Nephron (organoid): ENCODE results near the gene CSH2.

Experiments used
- H3K27ac Mint-ChIP-seq, 3 experiments: 2 replicates each; pipeline ENCODE4 v1.8.0; 2020; ENCODE audit warnings: mixed read lengths in 3 of 3, mild to moderate bottlenecking in 2 of 3, moderate library complexity in 1 of 3
- H3K27me3 Mint-ChIP-seq: 2 replicates; pipeline ENCODE4 v1.8.0; 2021; ENCODE audit warnings: low read depth, mild to moderate bottlenecking, moderate library complexity, mixed read lengths
- H3K36me3 Mint-ChIP-seq: 2 replicates; pipeline ENCODE4 v1.8.0; 2020; ENCODE audit warnings: low read depth, mixed read lengths
- H3K4me1 Mint-ChIP-seq: 2 replicates; pipeline ENCODE4 v1.8.0; 2020; ENCODE audit warnings: mixed read lengths
- H3K4me3 Mint-ChIP-seq, 3 experiments: 2 replicates each; pipeline ENCODE4 v1.8.0; 2020; ENCODE audit warnings: mild to moderate bottlenecking in 3 of 3, mixed read lengths in 3 of 3, moderate library complexity in 2 of 3
- H3K9me3 Mint-ChIP-seq: 2 replicates; pipeline ENCODE4 v1.8.0; 2020; ENCODE audit warnings: mixed read lengths
- CTCF ChIP-seq, 3 experiments: fragments of 200-600 bp; sonication (generic); IDR thresholded peaks; one replicate each; pipeline ENCODE4 v1.5.0; 2021; ENCODE audit warnings: antibody characterized with exemption in 3 of 3; ENCODE audit not compliant: unreplicated experiment in 3 of 3

The CSH2 gene

GRCh38 chr17:63830904-63831491, 42.5 kb downstream of the CSH2 start:
- H3K36me3 Mint-ChIP-seq: peaks cover 76% of the 10 kb centered on the region
- TF ChIP-seq CTCF (IDR thresholded peaks at IDR 0.05; ENCODE audit: unreplicated experiment in 3 of 3): no peak
- H3K4me3 Mint-ChIP-seq: peak overlapping the region in 2 of 3 experiments; percentile 2 to 33
- H3K4me1 Mint-ChIP-seq: peaks cover 30% of the 10 kb centered on the region
- no peaks in the 10 kb centered on the region for H3K9me3 Mint-ChIP-seq
- no peak overlapping the region for H3K27ac Mint-ChIP-seq
- no peaks in the 10 kb centered on the region for H3K27me3 Mint-ChIP-seq

- no peaks in the 10 kb centered on the region for H3K27me3 Mint-ChIP-seq
- no peak overlapping the region for H3K27ac Mint-ChIP-seq
- peaks cover 76% of the 10 kb centered on the region for H3K36me3 Mint-ChIP-seq
- peaks cover 32% of the 10 kb centered on the region for H3K4me1 Mint-ChIP-seq
- H3K9me3 Mint-ChIP-seq: no peaks in the 10 kb centered on the region
- peak overlapping the region in 2 of 3 experiments; percentile 82 to 92 for H3K4me3 Mint-ChIP-seq
- TF ChIP-seq CTCF (IDR thresholded peaks at IDR 0.05; ENCODE audit: unreplicated experiment in 3 of 3): no peak
Measured at GRCh38 chr17:63830278-63830677, 43.2 kb downstream of the CSH2 start.

GRCh38 chr17:63828936-63829335, 44.5 kb downstream of the CSH2 start:
- Mint-ChIP-seq H3K4me1 (peaks cover 32% of the 10 kb centered on the region), H3K27ac (no peak overlapping the region), H3K4me3 (peak overlapping the region; percentile 82 to 94 (median 92)), H3K27me3 (no peaks in the 10 kb centered on the region), H3K9me3 (no peaks in the 10 kb centered on the region), H3K36me3 (peaks cover 77% of the 10 kb centered on the region)
- TF ChIP-seq CTCF (IDR thresholded peaks at IDR 0.05; ENCODE audit: unreplicated experiment in 3 of 3): no peak

GRCh38 chr17:63827801-63828221, 45.7 kb downstream of the CSH2 start:
- H3K4me1 Mint-ChIP-seq: peaks cover 32% of the 10 kb centered on the region
- peak overlapping the region; percentile 100 for H3K27ac Mint-ChIP-seq
- H3K4me3 Mint-ChIP-seq: peak overlapping the region; percentile 92 to 97 (median 94)
- H3K27me3 Mint-ChIP-seq: no peaks in the 10 kb centered on the region
- TF ChIP-seq CTCF (IDR thresholded peaks at IDR 0.05; ENCODE audit: unreplicated experiment in 3 of 3): peak in 1 of 3 experiments; percentile 8
- no peaks in the 10 kb centered on the region for H3K9me3 Mint-ChIP-seq
- peaks cover 79% of the 10 kb centered on the region for H3K36me3 Mint-ChIP-seq

GRCh38 chr17:63827002-63827800, 46.3 kb downstream of the CSH2 start, which contains the start of the genes FTSJ3 and PSMC5:
FTSJ3 (minus strand) TSS chr17:63827663; CDS start chr17:63826902, 761 bp downstream.
PSMC5 (plus strand) TSS chr17:63827431; CDS start chr17:63827491, 60 bp downstream.
- Mint-ChIP-seq H3K9me3 (no peaks in the 10 kb centered on the region), H3K27me3 (no peaks in the 10 kb centered on the region), H3K4me1 (peaks cover 32% of the 10 kb centered on the region), H3K36me3 (peaks cover 82% of the 10 kb centered on the region), H3K27ac (peak within 1 kb of the TSS; percentile 100), H3K4me3 (peak within 1 kb of the TSS; percentile 92 to 97 (median 94))
- peak; percentile 59 to 64 (median 61) for TF ChIP-seq CTCF (IDR thresholded peaks at IDR 0.05; ENCODE audit: unreplicated experiment in 3 of 3)
